ENCODE results near the gene LRRC36.

Gene LRRC36

DNA sequence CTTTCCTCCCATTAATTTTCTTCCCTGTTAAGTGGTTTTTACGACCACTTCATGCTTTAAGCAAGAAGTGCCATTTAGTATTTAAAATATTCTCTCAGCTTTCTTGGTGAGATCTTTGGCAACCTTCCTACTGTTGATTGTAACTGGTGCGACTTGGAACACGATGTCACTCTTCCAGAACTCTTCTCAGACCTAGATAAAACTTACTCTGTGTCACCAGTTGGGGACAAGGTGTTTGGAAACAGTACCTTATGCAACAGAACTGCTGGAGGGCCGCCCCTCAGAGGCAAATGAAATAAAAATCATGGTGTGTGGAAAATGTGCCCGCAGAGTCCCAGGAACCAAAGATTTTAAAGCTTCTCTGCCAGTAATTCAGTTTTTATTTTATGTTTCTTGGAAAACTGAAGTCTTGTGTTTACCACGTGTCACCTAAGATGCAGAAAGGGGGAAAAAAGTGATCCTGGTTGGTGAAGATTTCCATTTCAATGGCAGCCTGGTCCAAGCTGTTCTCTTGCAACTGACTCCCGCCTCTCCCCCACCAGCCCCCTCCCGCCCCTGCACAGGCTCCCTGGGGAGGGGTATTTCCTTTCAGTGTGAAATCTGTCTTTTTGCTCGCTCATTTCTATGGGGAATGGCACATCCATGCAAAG lies 97.1 kb downstream of the LRRC36 start:
- H3K9me3 ChIP-seq (ENCODE audit: control insufficient read depth, low read length) = no peaks in the 10 kb centered on the region
- no peak for DNase-seq (ENCODE audit: low read depth)
- H3K36me3 ChIP-seq (ENCODE audit: control insufficient read depth, insufficient read depth, low read length, severe bottlenecking) = no peaks in the 10 kb centered on the region
- no peak overlapping the region for H3K9ac ChIP-seq (ENCODE audit: low read length)
- peaks cover 17% of the 10 kb centered on the region for H3K4me1 ChIP-seq (ENCODE audit: control insufficient read depth, insufficient read depth, low read length)
- no peaks in the 10 kb centered on the region for H3K27me3 ChIP-seq (replicated peaks; ENCODE audit: control insufficient read depth, insufficient read depth, low read length)
- no peak overlapping the region for H3K4me3 ChIP-seq (ENCODE audit: low read length)

DNA sequence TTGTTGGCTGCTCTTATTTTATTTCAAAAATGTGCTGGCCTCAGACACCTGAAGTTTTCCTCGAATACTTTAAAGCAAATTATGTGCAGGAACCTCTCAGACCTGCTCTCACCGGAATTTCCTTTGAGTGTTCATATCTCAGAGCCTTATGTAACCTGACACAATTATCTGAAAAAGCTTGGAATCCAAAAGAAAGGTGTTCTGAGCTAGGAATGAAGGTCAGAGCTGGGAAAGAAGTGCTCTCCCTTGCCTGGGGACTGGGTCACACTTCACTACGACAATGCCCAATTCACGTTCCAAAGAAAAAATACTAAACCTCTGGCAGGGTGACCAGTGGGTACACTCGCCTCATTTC lies 97.6 kb downstream of the LRRC36 start:
- H3K27me3 ChIP-seq (replicated peaks; ENCODE audit: control insufficient read depth, insufficient read depth, low read length) = peaks cover 4% of the 10 kb centered on the region
- no peaks in the 10 kb centered on the region for H3K9me3 ChIP-seq (ENCODE audit: control insufficient read depth, low read length)
- peaks cover 17% of the 10 kb centered on the region for H3K4me1 ChIP-seq (ENCODE audit: control insufficient read depth, insufficient read depth, low read length)
- no peak for DNase-seq (ENCODE audit: low read depth)
- H3K36me3 ChIP-seq (ENCODE audit: control insufficient read depth, insufficient read depth, low read length, severe bottlenecking) = no peaks in the 10 kb centered on the region
- no peak overlapping the region for H3K4me3 ChIP-seq (ENCODE audit: low read length)
- H3K9ac ChIP-seq (ENCODE audit: low read length) = no peak overlapping the region

DNA sequence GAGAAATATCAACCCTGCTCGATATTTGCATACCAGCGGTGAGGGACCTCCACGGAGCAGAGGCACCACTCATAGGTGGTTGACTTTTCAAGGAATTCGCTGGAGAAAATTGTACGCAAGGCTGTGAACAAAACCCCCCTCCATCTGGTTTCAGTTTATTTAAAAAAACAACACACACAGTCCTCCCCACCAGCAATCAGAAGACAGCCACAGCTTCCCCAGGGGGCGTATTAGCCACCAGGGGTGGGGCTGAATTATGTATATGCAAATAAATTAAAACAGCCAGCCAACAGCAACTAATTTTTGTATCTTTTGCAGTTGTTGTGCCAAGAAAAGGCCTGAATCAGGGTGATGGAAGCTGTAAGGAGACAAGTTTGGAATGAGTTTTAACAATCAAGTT lies 98.4 kb downstream of the LRRC36 start:
- Histone ChIP-seq H3K4me3 (ENCODE audit: low read length) (no peak overlapping the region), H3K36me3 (ENCODE audit: control insufficient read depth, insufficient read depth, low read length, severe bottlenecking) (no peaks in the 10 kb centered on the region), H3K9me3 (ENCODE audit: control insufficient read depth, low read length) (no peaks in the 10 kb centered on the region), H3K4me1 (ENCODE audit: control insufficient read depth, insufficient read depth, low read length) (peaks cover 17% of the 10 kb centered on the region), H3K9ac (ENCODE audit: low read length) (no peak overlapping the region), H3K27me3 (replicated peaks; ENCODE audit: control insufficient read depth, insufficient read depth, low read length) (peaks cover 11% of the 10 kb centered on the region)
- peak; percentile 38 for DNase-seq (ENCODE audit: low read depth)

DNA sequence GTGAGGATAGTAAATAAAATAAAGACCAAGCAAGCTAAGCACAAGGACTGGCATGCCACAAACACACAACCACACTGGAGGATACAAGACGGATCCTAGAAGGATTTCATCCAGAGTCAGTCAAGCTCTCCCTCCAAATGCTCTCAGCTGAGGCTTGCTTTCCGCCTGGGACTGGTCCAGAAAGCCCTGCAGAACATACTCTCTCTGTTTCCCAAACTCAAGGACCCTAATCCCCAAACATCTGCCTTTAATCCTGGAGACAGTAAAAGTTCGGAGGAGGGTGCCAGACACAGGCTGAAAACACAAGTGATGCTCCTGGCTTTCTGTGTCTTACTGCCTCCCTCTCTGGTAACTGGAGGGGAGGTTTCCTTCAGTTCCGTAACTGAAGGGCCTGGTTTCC lies 99.0 kb downstream of the LRRC36 start:
- H3K9ac ChIP-seq (ENCODE audit: low read length) = no peak overlapping the region
- H3K9me3 ChIP-seq (ENCODE audit: control insufficient read depth, low read length) = no peaks in the 10 kb centered on the region
- peaks cover 17% of the 10 kb centered on the region for H3K4me1 ChIP-seq (ENCODE audit: control insufficient read depth, insufficient read depth, low read length)
- H3K36me3 ChIP-seq (ENCODE audit: control insufficient read depth, insufficient read depth, low read length, severe bottlenecking) = no peaks in the 10 kb centered on the region
- peaks cover 17% of the 10 kb centered on the region for H3K27me3 ChIP-seq (replicated peaks; ENCODE audit: control insufficient read depth, insufficient read depth, low read length)
- no peak overlapping the region for H3K4me3 ChIP-seq (ENCODE audit: low read length)
- DNase-seq (ENCODE audit: low read depth) = no peak

DNA sequence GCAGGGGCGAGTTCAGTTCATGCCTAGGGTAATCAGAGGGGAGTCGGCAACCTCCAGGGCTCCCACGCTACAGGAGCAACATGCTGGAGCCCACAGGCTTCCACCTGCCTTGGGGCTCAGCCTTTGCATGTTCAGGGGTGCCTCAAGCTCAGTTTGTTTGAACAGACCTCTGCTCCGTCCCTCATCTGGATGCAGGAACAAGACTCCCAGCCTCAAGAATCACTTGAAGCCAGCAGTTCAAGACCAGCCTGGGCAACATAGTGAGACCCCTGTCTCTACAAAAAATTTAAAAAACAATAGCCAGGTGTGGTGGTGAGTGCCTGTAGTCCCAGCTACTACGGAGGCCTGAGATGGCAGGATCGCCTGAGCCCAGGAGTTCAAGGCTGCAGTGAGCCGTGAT lies 99.4 kb downstream of the LRRC36 start:
- Histone ChIP-seq H3K9me3 (ENCODE audit: control insufficient read depth, low read length) (no peaks in the 10 kb centered on the region), H3K9ac (ENCODE audit: low read length) (no peak overlapping the region), H3K4me1 (ENCODE audit: control insufficient read depth, insufficient read depth, low read length) (peaks cover 17% of the 10 kb centered on the region), H3K36me3 (ENCODE audit: control insufficient read depth, insufficient read depth, low read length, severe bottlenecking) (no peaks in the 10 kb centered on the region), H3K4me3 (ENCODE audit: low read length) (no peak overlapping the region), H3K27me3 (replicated peaks; ENCODE audit: control insufficient read depth, insufficient read depth, low read length) (peaks cover 17% of the 10 kb centered on the region)
- DNase-seq (ENCODE audit: low read depth) = no peak

DNA sequence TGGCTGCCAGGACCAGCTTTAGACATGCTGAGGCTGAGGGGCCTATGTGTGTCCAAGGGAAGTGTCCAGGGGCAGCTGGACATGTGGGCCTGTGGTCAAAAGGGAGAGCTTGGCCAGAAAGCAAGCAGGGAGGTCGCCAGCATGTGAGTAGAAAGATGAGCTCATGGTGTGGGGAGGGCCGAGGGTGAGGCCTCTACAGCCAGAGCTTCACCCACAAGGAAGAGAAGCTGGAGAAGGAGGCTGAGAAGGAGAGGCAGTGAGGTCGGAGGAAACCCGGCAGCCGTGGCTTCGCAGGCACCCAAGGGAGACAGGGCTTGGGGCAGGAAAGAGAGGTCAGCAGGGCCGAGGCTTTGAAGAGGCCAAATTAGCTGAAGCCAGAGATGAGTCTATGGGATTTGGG lies 100.3 kb downstream of the LRRC36 start:
- H3K9ac ChIP-seq (ENCODE audit: low read length) = no peak overlapping the region
- H3K4me1 ChIP-seq (ENCODE audit: control insufficient read depth, insufficient read depth, low read length) = peaks cover 22% of the 10 kb centered on the region
- peaks cover 17% of the 10 kb centered on the region for H3K27me3 ChIP-seq (replicated peaks; ENCODE audit: control insufficient read depth, insufficient read depth, low read length)
- no peak overlapping the region for H3K4me3 ChIP-seq (ENCODE audit: low read length)
- no peaks in the 10 kb centered on the region for H3K36me3 ChIP-seq (ENCODE audit: control insufficient read depth, insufficient read depth, low read length, severe bottlenecking)
- no peaks in the 10 kb centered on the region for H3K9me3 ChIP-seq (ENCODE audit: control insufficient read depth, low read length)
- DNase-seq (ENCODE audit: low read depth) = no peak

DNA sequence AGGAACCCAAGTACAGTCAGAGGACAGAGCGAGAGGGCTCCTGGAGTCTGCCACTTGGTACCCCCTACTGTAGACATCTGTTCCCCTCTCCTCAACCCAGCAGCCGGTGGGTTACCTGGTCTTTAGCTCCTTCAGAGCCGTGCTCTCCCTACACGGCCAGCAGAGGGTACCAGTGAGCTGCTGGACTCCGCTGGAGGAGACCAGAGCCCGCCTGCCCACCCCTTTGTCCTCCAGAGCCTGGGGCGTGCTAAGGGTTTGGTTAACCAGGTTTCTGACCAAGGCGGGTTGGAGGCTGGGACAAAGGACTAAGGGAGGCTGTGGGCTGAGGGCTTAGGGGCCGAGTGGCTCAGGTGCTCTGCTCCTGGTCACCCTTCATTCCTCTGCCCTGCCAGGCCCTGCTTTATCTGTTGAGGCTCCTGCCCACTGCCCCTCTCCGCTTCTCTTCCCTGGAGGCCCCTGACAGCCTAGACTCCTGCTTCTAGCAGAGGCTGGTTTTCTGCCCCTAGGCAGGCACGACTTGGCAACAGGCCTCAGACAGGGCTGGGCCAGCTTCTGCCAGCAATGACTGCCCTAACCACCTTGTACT lies 101.6 kb downstream of the LRRC36 start:
- H3K4me1 ChIP-seq (ENCODE audit: control insufficient read depth, insufficient read depth, low read length) = peaks cover 22% of the 10 kb centered on the region
- DNase-seq (ENCODE audit: low read depth) = peak; percentile 76

DNA sequence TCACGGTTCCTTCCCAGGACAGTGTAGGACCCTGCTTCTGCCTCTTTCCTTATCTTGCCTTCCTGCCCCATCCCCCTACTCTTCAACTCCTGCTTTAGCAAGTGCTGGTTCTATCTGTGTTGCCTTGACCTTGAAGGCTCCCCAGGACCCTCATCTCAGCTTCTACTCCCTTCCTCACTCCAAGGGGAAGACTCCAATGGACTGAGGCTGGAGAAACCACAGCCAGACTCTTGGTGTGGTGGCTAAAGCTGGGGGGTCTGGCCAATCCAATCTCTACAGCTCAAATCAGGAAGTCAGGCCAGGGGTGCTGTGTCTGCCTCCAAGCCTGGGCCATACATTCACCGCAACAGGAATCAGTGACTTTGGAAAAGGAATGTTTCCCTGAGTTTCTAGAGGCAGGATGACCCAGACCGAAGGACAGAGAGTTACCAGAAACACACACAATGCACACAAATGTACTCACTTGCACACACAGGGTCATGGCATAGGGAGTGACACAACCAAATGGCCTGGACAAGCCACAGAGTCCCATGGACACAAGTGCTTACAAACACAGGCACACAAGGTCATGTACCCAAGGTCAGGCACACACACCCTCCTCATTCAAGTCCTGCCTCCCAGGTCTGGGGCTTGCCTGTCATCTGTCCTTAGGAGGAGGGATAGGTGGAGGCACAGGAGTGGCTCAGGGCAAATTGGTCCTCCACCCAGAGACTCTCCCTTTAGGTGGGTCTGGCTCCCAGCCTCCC lies 102.6 kb downstream of the LRRC36 start:
- no peak for DNase-seq (ENCODE audit: low read depth)
- Histone ChIP-seq H3K4me3 (ENCODE audit: low read length) (no peak overlapping the region), H3K9ac (ENCODE audit: low read length) (no peak overlapping the region), H3K36me3 (ENCODE audit: control insufficient read depth, insufficient read depth, low read length, severe bottlenecking) (no peaks in the 10 kb centered on the region), H3K4me1 (ENCODE audit: control insufficient read depth, insufficient read depth, low read length) (peaks cover 20% of the 10 kb centered on the region), H3K9me3 (ENCODE audit: control insufficient read depth, low read length) (no peaks in the 10 kb centered on the region), H3K27me3 (replicated peaks; ENCODE audit: control insufficient read depth, insufficient read depth, low read length) (peaks cover 17% of the 10 kb centered on the region)

More for the DNA sequence above, 101.6 kb downstream of the LRRC36 start:
- Histone ChIP-seq H3K36me3 (ENCODE audit: control insufficient read depth, insufficient read depth, low read length, severe bottlenecking) (no peaks in the 10 kb centered on the region), H3K9ac (ENCODE audit: low read length) (no peak overlapping the region), H3K27me3 (replicated peaks; ENCODE audit: control insufficient read depth, insufficient read depth, low read length) (peaks cover 17% of the 10 kb centered on the region), H3K4me3 (ENCODE audit: low read length) (no peak overlapping the region), H3K9me3 (ENCODE audit: control insufficient read depth, low read length) (no peaks in the 10 kb centered on the region)

DNA sequence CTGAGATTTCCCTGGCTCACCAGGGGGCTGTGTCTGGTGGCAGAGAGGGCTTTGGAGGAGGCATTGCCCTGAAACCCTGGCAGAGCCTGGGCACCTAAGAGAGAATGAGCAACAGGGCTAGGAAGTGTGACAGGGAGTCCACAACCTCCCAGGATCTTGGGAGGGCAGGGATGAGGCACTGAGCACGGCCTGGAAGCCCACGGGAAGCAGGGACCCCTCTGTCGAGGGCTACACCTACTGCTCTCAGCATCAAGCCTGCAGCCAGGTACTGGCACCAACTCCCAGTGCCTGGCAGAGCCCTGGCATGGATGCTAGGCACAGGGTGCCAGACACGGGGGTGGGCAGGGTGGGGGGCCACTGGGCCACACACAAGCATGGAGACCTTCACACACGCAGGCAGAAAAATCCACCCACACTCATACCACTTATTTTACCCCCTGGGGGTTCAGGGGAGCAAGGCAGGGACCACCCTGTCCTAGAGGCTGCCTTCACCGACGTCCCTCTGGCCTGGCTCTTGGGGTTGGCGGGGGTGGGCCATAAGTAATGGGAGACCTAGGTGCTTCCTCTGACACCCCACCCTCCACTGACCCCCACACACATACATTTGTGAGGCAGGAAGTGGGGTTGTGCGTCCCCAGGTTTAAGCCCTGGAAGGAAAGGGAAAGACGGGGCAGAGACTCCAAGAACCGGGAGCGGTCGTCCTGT lies 103.3 kb downstream of the LRRC36 start:
- peaks cover 16% of the 10 kb centered on the region for H3K4me1 ChIP-seq (ENCODE audit: control insufficient read depth, insufficient read depth, low read length)
- peak overlapping the region; percentile 68 for H3K4me3 ChIP-seq (ENCODE audit: low read length)
- H3K36me3 ChIP-seq (ENCODE audit: control insufficient read depth, insufficient read depth, low read length, severe bottlenecking) = no peaks in the 10 kb centered on the region
- no peak overlapping the region for H3K9ac ChIP-seq (ENCODE audit: low read length)
- no peak for DNase-seq (ENCODE audit: low read depth)
- peaks cover 17% of the 10 kb centered on the region for H3K27me3 ChIP-seq (replicated peaks; ENCODE audit: control insufficient read depth, insufficient read depth, low read length)
- no peaks in the 10 kb centered on the region for H3K9me3 ChIP-seq (ENCODE audit: control insufficient read depth, low read length)

DNA sequence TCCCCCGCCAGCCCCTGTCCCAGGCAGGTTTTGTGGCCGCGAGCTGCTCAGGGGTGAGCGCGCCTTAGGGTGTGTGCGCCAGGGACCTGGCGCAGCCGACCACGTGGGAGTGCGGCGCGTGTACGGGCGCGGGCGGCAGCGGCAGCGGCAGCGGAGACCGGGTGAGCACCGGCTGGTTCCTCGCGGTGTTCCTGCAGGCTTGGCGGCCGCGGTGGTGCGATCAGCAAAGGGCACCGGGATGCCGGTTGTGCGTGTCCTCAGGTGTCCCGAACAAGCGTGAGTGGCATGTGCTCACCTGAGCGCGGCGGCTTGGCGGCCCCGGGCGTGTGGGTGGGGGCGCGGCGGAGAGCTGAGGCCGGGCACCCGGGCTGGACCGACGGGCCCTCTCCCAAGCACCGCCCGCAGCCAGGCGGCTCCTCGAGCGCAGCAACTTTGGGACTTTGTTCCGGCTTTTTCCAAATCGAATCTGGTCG lies 103.9 kb downstream of the LRRC36 start:
- Histone ChIP-seq H3K27me3 (replicated peaks; ENCODE audit: control insufficient read depth, insufficient read depth, low read length) (peaks cover 17% of the 10 kb centered on the region), H3K9me3 (ENCODE audit: control insufficient read depth, low read length) (no peaks in the 10 kb centered on the region), H3K4me3 (ENCODE audit: low read length) (peak overlapping the region; percentile 68), H3K4me1 (ENCODE audit: control insufficient read depth, insufficient read depth, low read length) (peaks cover 10% of the 10 kb centered on the region), H3K36me3 (ENCODE audit: control insufficient read depth, insufficient read depth, low read length, severe bottlenecking) (peaks cover 2% of the 10 kb centered on the region), H3K9ac (ENCODE audit: low read length) (no peak overlapping the region)
- DNase-seq (ENCODE audit: low read depth) = no peak

All from adipocyte (in vitro differentiated cells).